Choroid plexus epithelial cell (primary cell): ENCODE measurements around the gene RAB10.
"Not testable (repeated sequence)": the region's sequence is repeated elsewhere in the genome, so short reads cannot be mapped to it uniquely, and the experiment has no call there.

Source experiments
- DNase-seq: peaks from one replicate; pipeline ENCODE4 v3.0.0-alpha.2; 2010; ENCODE audit warnings: low read depth
- H3K4me3 ChIP-seq: 2 replicates; pipeline ENCODE4 v1.5.1; 2011; ENCODE audit warnings: low read depth, mild to moderate bottlenecking, control low read depth, low read length, moderate library complexity
- CTCF ChIP-seq: conservative IDR thresholded peaks from 2 replicates; pipeline ENCODE4 v1.5.1; 2011; ENCODE audit warnings: low read depth, mild to moderate bottlenecking, control low read depth, inconsistent platforms, low read length, moderate library complexity

RAB10 gene

GRCh38 chr2:26099933-26100332, 66.0 kb downstream of the RAB10 start:
- H3K4me3 ChIP-seq, result no peak overlapping the region
- no peak for TF ChIP-seq CTCF
- DNase-seq, result no peak

GRCh38 chr2:26100384-26100783, 66.5 kb downstream of the RAB10 start:
- TF ChIP-seq CTCF, result no peak
- DNase-seq, result no peak
- H3K4me3 ChIP-seq, result no peak overlapping the region

- no peak for DNase-seq
- H3K4me3 ChIP-seq, result no peak overlapping the region
- TF ChIP-seq CTCF, result no peak
Observed at GRCh38 chr2:26103752-26104151, 69.9 kb downstream of the RAB10 start.

GRCh38 chr2:26108701-26109100, 74.8 kb downstream of the RAB10 start:
- not testable (repeated sequence) for H3K4me3 ChIP-seq, DNase-seq

- no peak overlapping the region for H3K4me3 ChIP-seq
- no peak for TF ChIP-seq CTCF
- no peak for DNase-seq
Observed at GRCh38 chr2:26112201-26112600, 78.3 kb downstream of the RAB10 start.

- H3K4me3 ChIP-seq, result no peak overlapping the region
- no peak for TF ChIP-seq CTCF
- no peak for DNase-seq
Observed at GRCh38 chr2:26114151-26114550, 80.3 kb downstream of the RAB10 start.

GRCh38 chr2:26118682-26119081, 84.8 kb downstream of the RAB10 start:
- no peak for TF ChIP-seq CTCF
- no peak overlapping the region for H3K4me3 ChIP-seq
- DNase-seq, result no peak

- no peak for TF ChIP-seq CTCF
- no peak overlapping the region for H3K4me3 ChIP-seq
- no peak for DNase-seq
Observed at GRCh38 chr2:26119521-26119920, 85.6 kb downstream of the RAB10 start.
